Kidney (tissue), 14 donors: ENCODE results near the gene ARHGAP29. TPM values are rescaled to one million over a fixed set of nuclear protein-coding genes. Genes with fewer than 3 reads are reported as not detected.
A peak's percentile ranks its signal among the peaks of the same experiment; 100 is the strongest.

Experiments
- DNase-seq, 5 donors: peaks; one replicate each; pipeline ENCODE4 v3.0.0-alpha.2; 2013 to 2020
- FAIRE-seq: peaks from 2 replicates; lab custom pipeline; 2012; peaks lifted over from hg19 to GRCh38; lab: Jason Lieb, UNC
- H3K27ac ChIP-seq, 2 donors: one replicate each; pipeline ENCODE4 v1.7.0; 2013; ENCODE audit warnings: low read depth in 2 of 2, low read length in 2 of 2, inconsistent platforms in 1 of 2
- H3K27me3 ChIP-seq: one replicate; pipeline ENCODE4 v1.7.1; 2013; ENCODE audit warnings: low read length, inconsistent platforms; ENCODE audit not compliant: control insufficient read depth, insufficient read depth
- H3K36me3 ChIP-seq, 3 donors: one replicate each; pipeline versions ENCODE4 v1.7.0 to v1.7.1; 2013; ENCODE audit warnings: low read length in 3 of 3, control low read depth in 1 of 3, inconsistent platforms in 1 of 3; ENCODE audit not compliant: insufficient read depth in 3 of 3, control insufficient read depth in 2 of 3
- H3K4me1 ChIP-seq, 3 donors: one replicate each; pipeline versions ENCODE4 v1.7.0 to v1.7.1; 2013; ENCODE audit warnings: low read length in 3 of 3, inconsistent platforms in 1 of 3, low read depth in 1 of 3; ENCODE audit not compliant: control insufficient read depth in 2 of 3, insufficient read depth in 2 of 3
- H3K4me3 ChIP-seq, 3 donors: one replicate each; pipeline versions ENCODE4 v1.7.0 to v1.8.1; 2013; ENCODE audit warnings: low read length in 3 of 3, control low read depth in 1 of 3, inconsistent platforms in 1 of 3
- H3K9ac ChIP-seq, 3 donors: one replicate each; pipeline versions ENCODE4 v1.7.0 to v1.7.1; 2013; ENCODE audit warnings: low read length in 3 of 3, control low read depth in 1 of 3, inconsistent platforms in 1 of 3
- H3K9me3 ChIP-seq, 3 donors: one replicate each; pipeline versions ENCODE4 v1.7.0 to v1.7.1; 2013; ENCODE audit warnings: low read length in 3 of 3, control low read depth in 1 of 3, inconsistent platforms in 1 of 3; ENCODE audit not compliant: control insufficient read depth in 2 of 3, insufficient read depth in 1 of 3
- intact Hi-C: fragments of 100-400 bp; cut with DNase I; formaldehyde crosslinking; loops from one replicate; pipeline ENCODE4 v1.11.1; 2022
- polyA plus RNA-seq: library from polyadenylated mRNA; stranded (reverse); fragments of 350-450 nt; fragmentation: Illumina TruSeq; extraction: RNeasy Lipid Tissue Mini Kit (QIAGEN cat#74804); gene quantifications from one replicate; pipeline ENCODE4 v1.2.3, GENCODE V29; 2014; ENCODE audit warnings: low read depth, low replicate concordance; ENCODE audit not compliant: insufficient read depth
- total RNA-seq: library from RNA; stranded (reverse); fragmentation: NEBNext Ultra II Directional; extraction: Animal tissue kit (Norgen Biotek cat#: 25700); gene quantifications from one replicate; pipeline ENCODE4 v1.2.1, GENCODE V29; 2021
- TF ChIP-seq, protein P1 (sequence below): IDR thresholded peaks from 3 replicates; pipeline ENCODE4 v1.5.1; 2012; ENCODE audit warnings: mild to moderate bottlenecking, moderate library complexity, borderline replicate concordance; ENCODE audit not compliant: insufficient read depth; ENCODE audit errors: extremely low read depth
- donor health status: control.
- donor health status: control.
- donor health status: control.
- donor health status: control.
- donor health status: control.
- donor health status: DM: yes; HTN: yes; CAD: no.
- donor health status: Normal renal cell carcinoma (clear cell type).

Gene ARHGAP29
- total and polyA plus RNA-seq, 2 donors from 2014 or later: 15.9 to 145 TPM

DNA sequence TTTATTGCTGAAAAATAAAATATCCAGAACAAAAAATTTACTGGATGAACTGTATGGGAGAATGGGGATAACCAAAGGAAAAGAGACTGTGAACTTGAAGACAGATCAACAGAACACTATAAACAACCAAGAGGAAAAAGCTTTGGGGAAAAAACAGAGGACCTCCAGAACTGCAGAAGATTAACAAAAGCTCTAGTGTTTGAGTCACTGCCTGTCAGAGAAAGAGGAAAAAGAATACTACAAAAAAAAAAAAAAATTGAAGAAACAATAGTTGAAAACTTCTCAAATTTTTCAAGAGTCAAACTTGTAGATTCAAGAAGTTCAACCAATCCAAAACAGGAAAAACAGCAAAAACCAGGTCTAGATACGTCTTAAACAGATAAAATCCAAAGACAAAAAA lies 44.3 kb downstream of the ARHGAP29 start:
- Histone ChIP-seq H3K4me1 (no peaks in the 10 kb centered on the region), H3K4me3 (no peak overlapping the region)
- no peak for FAIRE-seq

DNA sequence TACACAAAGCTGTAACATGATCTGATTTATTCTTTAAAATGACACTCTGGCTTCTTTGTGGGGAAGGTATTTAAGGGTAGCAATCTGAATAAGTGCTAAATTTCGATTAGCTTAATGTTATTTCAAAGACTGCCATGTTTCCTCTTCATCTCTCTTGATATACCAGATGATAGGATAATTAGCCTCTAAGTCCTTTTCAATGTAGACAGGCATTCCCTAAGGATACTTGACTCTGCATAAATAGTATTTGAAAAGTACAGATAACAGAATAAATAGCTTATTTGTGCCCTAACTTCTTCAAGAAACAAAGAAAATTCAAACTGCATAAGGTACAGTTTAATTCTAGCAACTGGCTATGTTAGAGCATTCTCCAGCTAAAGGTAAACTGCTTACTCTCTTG lies 46.2 kb downstream of the ARHGAP29 start:
- TF ChIP-seq, protein P1, sequence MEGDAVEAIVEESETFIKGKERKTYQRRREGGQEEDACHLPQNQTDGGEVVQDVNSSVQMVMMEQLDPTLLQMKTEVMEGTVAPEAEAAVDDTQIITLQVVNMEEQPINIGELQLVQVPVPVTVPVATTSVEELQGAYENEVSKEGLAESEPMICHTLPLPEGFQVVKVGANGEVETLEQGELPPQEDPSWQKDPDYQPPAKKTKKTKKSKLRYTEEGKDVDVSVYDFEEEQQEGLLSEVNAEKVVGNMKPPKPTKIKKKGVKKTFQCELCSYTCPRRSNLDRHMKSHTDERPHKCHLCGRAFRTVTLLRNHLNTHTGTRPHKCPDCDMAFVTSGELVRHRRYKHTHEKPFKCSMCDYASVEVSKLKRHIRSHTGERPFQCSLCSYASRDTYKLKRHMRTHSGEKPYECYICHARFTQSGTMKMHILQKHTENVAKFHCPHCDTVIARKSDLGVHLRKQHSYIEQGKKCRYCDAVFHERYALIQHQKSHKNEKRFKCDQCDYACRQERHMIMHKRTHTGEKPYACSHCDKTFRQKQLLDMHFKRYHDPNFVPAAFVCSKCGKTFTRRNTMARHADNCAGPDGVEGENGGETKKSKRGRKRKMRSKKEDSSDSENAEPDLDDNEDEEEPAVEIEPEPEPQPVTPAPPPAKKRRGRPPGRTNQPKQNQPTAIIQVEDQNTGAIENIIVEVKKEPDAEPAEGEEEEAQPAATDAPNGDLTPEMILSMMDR: no peak
- no peak overlapping the region for H3K27ac ChIP-seq
- FAIRE-seq (no peak), DNase-seq (peak in 2 of 5 donors; percentile 8 to 10)
- no peaks in the 10 kb centered on the region for H3K4me1 ChIP-seq
- no peak overlapping the region for H3K4me3 ChIP-seq
- H3K9ac ChIP-seq: no peak overlapping the region
- intact Hi-C loops: no loop called here
- H3K36me3 ChIP-seq: peaks cover 2 to 37% (median 16%) of the 10 kb centered on the region in 3 donors
- no peaks in the 10 kb centered on the region for H3K9me3 ChIP-seq
- no peaks in the 10 kb centered on the region for H3K27me3 ChIP-seq

More for the DNA sequence above, 44.3 kb downstream of the ARHGAP29 start:
- no peak overlapping the region for H3K27ac ChIP-seq
- H3K9me3 ChIP-seq: no peaks in the 10 kb centered on the region
- no peak overlapping the region for H3K9ac ChIP-seq
- H3K27me3 ChIP-seq: no peaks in the 10 kb centered on the region
- DNase-seq: no peak
- peaks cover 2 to 21% (median 11%) of the 10 kb centered on the region in 3 donors for H3K36me3 ChIP-seq
- intact Hi-C loops: no loop called here
- TF ChIP-seq, protein P1: no peak

DNA sequence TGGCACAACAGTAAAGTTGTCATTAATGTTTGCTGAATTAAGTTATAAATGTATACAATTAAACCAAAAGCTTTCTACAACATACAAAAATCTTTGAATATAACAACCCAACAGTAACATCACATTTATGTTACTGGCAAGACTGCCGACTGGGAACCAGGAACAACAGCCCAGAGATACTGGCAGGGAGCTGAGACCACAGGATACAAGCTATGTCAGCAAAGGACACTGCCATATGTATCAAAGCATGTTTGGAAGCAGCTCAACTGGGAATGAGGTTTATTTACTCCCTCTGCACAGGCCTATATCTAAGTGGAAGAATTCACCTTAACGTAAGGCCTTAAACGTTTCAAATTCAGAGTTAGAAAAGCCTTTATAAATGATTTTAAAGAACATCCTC lies 50.4 kb downstream of the ARHGAP29 start:
- peaks cover 8 to 49% (median 29%) of the 10 kb centered on the region in 3 donors for H3K36me3 ChIP-seq
- no peak overlapping the region for H3K4me3 ChIP-seq
- TF ChIP-seq, protein P1: no peak
- no peak overlapping the region for H3K27ac ChIP-seq
- FAIRE-seq: no peak
- no peaks in the 10 kb centered on the region for H3K9me3 ChIP-seq
- no peaks in the 10 kb centered on the region for H3K27me3 ChIP-seq
- intact Hi-C loops: no loop called here
- no peak for DNase-seq
- no peak overlapping the region for H3K9ac ChIP-seq
- no peaks in the 10 kb centered on the region for H3K4me1 ChIP-seq
